Measurements from ENCODE around the gene SLIT3. TPM values are rescaled to one million over a fixed set of nuclear protein-coding genes. Genes with fewer than 3 reads are reported as not detected.

Gene SLIT3
- total RNA-seq, 3 donors from 2014 or later: 30.7 to 103 (median 54.1) TPM

GRCh38 chr5:169150108-169150507, 150.8 kb downstream of the SLIT3 start:
- Histone ChIP-seq H3K36me3 (no peaks in the 10 kb centered on the region), H3K27me3 (no peaks in the 10 kb centered on the region), H3K4me1 (no peaks in the 10 kb centered on the region), H3K4me3 (no peak overlapping the region), H3K9me3 (no peaks in the 10 kb centered on the region), H3K27ac (no peak overlapping the region)
- no peak for DNase-seq (ENCODE audit: low spot score in 2 of 2)
- TF ChIP-seq POLR2AphosphoS5 (IDR thresholded peaks at IDR 0.05): no peak
- TF ChIP-seq POLR2A (IDR thresholded peaks at IDR 0.05): no peak
- intact Hi-C loops (cut with DNase I; ENCODE audit: low total_unique reads): no loop called here

GRCh38 chr5:169149317-169149716, 151.6 kb downstream of the SLIT3 start:
- Histone ChIP-seq H3K27me3 (no peaks in the 10 kb centered on the region), H3K36me3 (no peaks in the 10 kb centered on the region), H3K27ac (no peak overlapping the region), H3K4me1 (no peaks in the 10 kb centered on the region), H3K9me3 (no peaks in the 10 kb centered on the region), H3K4me3 (no peak overlapping the region)
- intact Hi-C loops (cut with DNase I; ENCODE audit: low total_unique reads): no loop called here
- TF ChIP-seq POLR2AphosphoS5 (IDR thresholded peaks at IDR 0.05): no peak
- TF ChIP-seq, protein P1, sequence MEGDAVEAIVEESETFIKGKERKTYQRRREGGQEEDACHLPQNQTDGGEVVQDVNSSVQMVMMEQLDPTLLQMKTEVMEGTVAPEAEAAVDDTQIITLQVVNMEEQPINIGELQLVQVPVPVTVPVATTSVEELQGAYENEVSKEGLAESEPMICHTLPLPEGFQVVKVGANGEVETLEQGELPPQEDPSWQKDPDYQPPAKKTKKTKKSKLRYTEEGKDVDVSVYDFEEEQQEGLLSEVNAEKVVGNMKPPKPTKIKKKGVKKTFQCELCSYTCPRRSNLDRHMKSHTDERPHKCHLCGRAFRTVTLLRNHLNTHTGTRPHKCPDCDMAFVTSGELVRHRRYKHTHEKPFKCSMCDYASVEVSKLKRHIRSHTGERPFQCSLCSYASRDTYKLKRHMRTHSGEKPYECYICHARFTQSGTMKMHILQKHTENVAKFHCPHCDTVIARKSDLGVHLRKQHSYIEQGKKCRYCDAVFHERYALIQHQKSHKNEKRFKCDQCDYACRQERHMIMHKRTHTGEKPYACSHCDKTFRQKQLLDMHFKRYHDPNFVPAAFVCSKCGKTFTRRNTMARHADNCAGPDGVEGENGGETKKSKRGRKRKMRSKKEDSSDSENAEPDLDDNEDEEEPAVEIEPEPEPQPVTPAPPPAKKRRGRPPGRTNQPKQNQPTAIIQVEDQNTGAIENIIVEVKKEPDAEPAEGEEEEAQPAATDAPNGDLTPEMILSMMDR (IDR thresholded peaks at IDR 0.05): no peak
- TF ChIP-seq POLR2A (IDR thresholded peaks at IDR 0.05): no peak
- DNase-seq (ENCODE audit: low spot score in 2 of 2): no peak

GRCh38 chr5:169148138-169148740, 152.7 kb downstream of the SLIT3 start:
- Histone ChIP-seq H3K27me3 (no peaks in the 10 kb centered on the region), H3K27ac (peak overlapping the region in 1 of 2 donors; percentile 19), H3K4me3 (no peak overlapping the region), H3K9me3 (no peaks in the 10 kb centered on the region), H3K36me3 (no peaks in the 10 kb centered on the region), H3K4me1 (no peaks in the 10 kb centered on the region)
- no peak for DNase-seq (ENCODE audit: low spot score in 2 of 2)
- intact Hi-C loops (cut with DNase I; ENCODE audit: low total_unique reads): no loop called here
- no peak for TF ChIP-seq POLR2AphosphoS5 (IDR thresholded peaks at IDR 0.05)
- TF ChIP-seq, protein P1 (IDR thresholded peaks at IDR 0.05): no peak
- TF ChIP-seq POLR2A (IDR thresholded peaks at IDR 0.05): no peak

GRCh38 chr5:169147534-169147933, 153.4 kb downstream of the SLIT3 start:
- Histone ChIP-seq H3K4me3 (no peak overlapping the region), H3K27me3 (no peaks in the 10 kb centered on the region), H3K36me3 (no peaks in the 10 kb centered on the region), H3K4me1 (no peaks in the 10 kb centered on the region), H3K27ac (peak overlapping the region; percentile 2 to 19), H3K9me3 (no peaks in the 10 kb centered on the region)
- no peak for DNase-seq (ENCODE audit: low spot score in 2 of 2)
- intact Hi-C loops (cut with DNase I; ENCODE audit: low total_unique reads): no loop called here
- TF ChIP-seq POLR2A (IDR thresholded peaks at IDR 0.05): no peak
- TF ChIP-seq, protein P1 (IDR thresholded peaks at IDR 0.05): no peak

DNA sequence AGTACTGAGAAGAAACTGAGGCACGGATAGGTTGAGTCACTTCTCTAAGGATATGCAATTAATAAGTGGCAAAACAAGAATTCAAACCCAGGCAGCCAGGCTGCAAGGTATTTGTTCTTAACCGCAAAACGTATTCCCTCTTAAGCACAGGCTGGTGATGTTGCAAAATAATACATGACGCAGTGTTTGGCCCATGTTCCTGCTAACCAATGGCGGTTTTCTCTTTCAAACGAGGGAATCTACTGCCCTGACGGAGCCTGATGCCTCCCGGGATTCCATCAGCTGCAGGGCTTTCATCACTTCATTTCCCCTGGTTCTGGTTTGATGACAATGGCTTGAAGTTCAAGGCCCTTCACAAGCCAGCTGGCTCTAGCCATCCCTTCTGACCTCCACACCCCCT, 154.8 kb downstream of the SLIT3 start:
- Histone ChIP-seq H3K4me3 (no peak overlapping the region), H3K4me1 (no peaks in the 10 kb centered on the region), H3K9me3 (no peaks in the 10 kb centered on the region), H3K36me3 (no peaks in the 10 kb centered on the region), H3K27me3 (no peaks in the 10 kb centered on the region), H3K27ac (no peak overlapping the region)
- intact Hi-C loops (cut with DNase I; ENCODE audit: low total_unique reads): no loop called here
- DNase-seq (ENCODE audit: low spot score in 2 of 2): no peak
- TF ChIP-seq, protein P1 (IDR thresholded peaks at IDR 0.05): no peak
- no peak for TF ChIP-seq POLR2AphosphoS5 (IDR thresholded peaks at IDR 0.05)
- no peak for TF ChIP-seq POLR2A (IDR thresholded peaks at IDR 0.05)

Data from breast epithelium (tissue), 4 donors.